ENCODE data around the gene PRR20G.

- TF ChIP-seq CTCF (conservative IDR thresholded peaks at IDR 0.05; ENCODE audit: low read depth, low read length): no peak
- TF ChIP-seq POLR2A (IDR thresholded peaks at IDR 0.05; ENCODE audit: low read depth, low read length): no peak
- no peak for TF ChIP-seq SMC3 (IDR thresholded peaks at IDR 0.05; ENCODE audit: low read depth, low read length)
- no peak for TF ChIP-seq CHD1 (IDR thresholded peaks at IDR 0.05; ENCODE audit: low read depth, low read length)
- TF ChIP-seq RFX5 (IDR thresholded peaks at IDR 0.05; ENCODE audit: low read depth, low read length): no peak
Measured at GRCh38 chr3:127260826-127261555, 26.9 kb downstream of the PRR20G start.

All from IMR-90 (cell line).